ENCODE data around the gene SLC12A5. TPM values are rescaled to one million over a fixed set of nuclear protein-coding genes. Genes with fewer than 3 reads are reported as not detected.
"Not testable (repeated sequence)": the region's sequence is repeated elsewhere in the genome, so short reads cannot be mapped to it uniquely, and the experiment has no call there.

Gene SLC12A5
- total and polyA plus RNA-seq, 2 donors (not counting 1 experiment from before 2014, with no cell fraction given) = 0.32 TPM; not detected in 1

- ATAC-seq (ENCODE audit: low read depth) (no peak), DNase-seq (no peak)
- TF ChIP-seq CTCF (IDR thresholded peaks at IDR 0.05) (no peak), EZH2 (IDR thresholded peaks at IDR 0.05; ENCODE audit: borderline replicate concordance, insufficient read depth, low read depth, low read length, poor library complexity, severe bottlenecking) (no peak)
- Histone ChIP-seq H3K4me3 (ENCODE audit: control extremely low read depth in 1 of 5, extremely low read depth in 1 of 5, insufficient read depth in 1 of 5, low read depth in 2 of 5, low read length in 4 of 5) (no peak overlapping the region), H2AFZ (ENCODE audit: insufficient read depth, low read depth, low read length, poor library complexity, severe bottlenecking) (no peak overlapping the region), H3K9me3 (ENCODE audit: control extremely low read depth in 1 of 3, control insufficient read depth in 2 of 3, insufficient read depth in 1 of 3, low read length in 2 of 3) (peaks cover 0 to 5% (median 0%) of the 10 kb centered on the region in 3 donors), H3K27ac (ENCODE audit: low read length in 2 of 2) (no peak overlapping the region), H3K4me1 (ENCODE audit: control insufficient read depth in 2 of 2, insufficient read depth in 2 of 2, low read length in 2 of 2) (peaks cover 20 to 28% of the 10 kb centered on the region in 2 donors), H3K4me2 (replicated peaks; ENCODE audit: low read depth, low read length, poor library complexity, severe bottlenecking) (no peak overlapping the region), H3K9ac (ENCODE audit: low read length) (no peak overlapping the region), H4K20me1 (ENCODE audit: control insufficient read depth, insufficient read depth, low read length, poor library complexity, severe bottlenecking) (no peaks in the 10 kb centered on the region), H3K27me3 (replicated peaks in 1 of 4; ENCODE audit: control extremely low read depth in 1 of 4, control insufficient read depth in 3 of 4, insufficient read depth in 4 of 4, low read length in 3 of 4) (peaks cover 0 to 18% (median 0%) of the 10 kb centered on the region in 4 experiments), H3K36me3 (replicated peaks in 1 of 2; ENCODE audit: control extremely low read depth in 1 of 2, control insufficient read depth in 1 of 2, extremely low read depth in 1 of 2, insufficient read depth in 2 of 2, low read length in 1 of 2) (no peaks in the 10 kb centered on the region), H3K79me2 (ENCODE audit: control insufficient read depth, insufficient read depth, low read length) (no peaks in the 10 kb centered on the region)
- POLR2A ChIA-PET = no interaction called here
- CTCF ChIA-PET = no interaction called here
- H3K27me3 Mint-ChIP-seq = peaks cover 10% of the 10 kb centered on the region
- peaks cover 29% of the 10 kb centered on the region for H3K4me1 Mint-ChIP-seq
- H3K4me3 Mint-ChIP-seq = no peak overlapping the region
- 67% methylated on average over 7 of the region's 9 CpGs for WGBS (ENCODE audit: insufficient coverage)
- no peak overlapping the region for H3K27ac Mint-ChIP-seq
- intact Hi-C loops (cut with micrococcal nuclease) = no loop called here
- H3K9me3 Mint-ChIP-seq (ENCODE audit: insufficient read depth) = no peaks in the 10 kb centered on the region
These were observed 34.1 kb upstream of the SLC12A5 start for GRCh38 chr20:45994761-45995493.

GRCh38 chr20:45995495-45996097 is 33.4 kb upstream of the SLC12A5 start:
- Mint-ChIP-seq H3K4me1 (peaks cover 36% of the 10 kb centered on the region), H3K27me3 (peaks cover 10% of the 10 kb centered on the region)
- 96% methylated on average over 4 of the region's 6 CpGs for WGBS (ENCODE audit: insufficient coverage)
- H2AFZ ChIP-seq (ENCODE audit: insufficient read depth, low read depth, low read length, poor library complexity, severe bottlenecking); POLR2A ChIA-PET; CTCF ChIA-PET; H3K9ac ChIP-seq (ENCODE audit: low read length); H3K79me2 ChIP-seq (ENCODE audit: control insufficient read depth, insufficient read depth, low read length); H3K4me2 ChIP-seq (replicated peaks; ENCODE audit: low read depth, low read length, poor library complexity, severe bottlenecking); H3K9me3 Mint-ChIP-seq (ENCODE audit: insufficient read depth); ATAC-seq (ENCODE audit: low read depth); H3K27ac ChIP-seq (ENCODE audit: low read length in 2 of 2); H3K27ac Mint-ChIP-seq; DNase-seq; H3K9me3 ChIP-seq (ENCODE audit: control extremely low read depth in 1 of 3, control insufficient read depth in 2 of 3, insufficient read depth in 1 of 3, low read length in 2 of 3); H3K4me3 Mint-ChIP-seq; H4K20me1 ChIP-seq (ENCODE audit: control insufficient read depth, insufficient read depth, low read length, poor library complexity, severe bottlenecking); H3K36me3 ChIP-seq (replicated peaks in 1 of 2; ENCODE audit: control extremely low read depth in 1 of 2, control insufficient read depth in 1 of 2, extremely low read depth in 1 of 2, insufficient read depth in 2 of 2, low read length in 1 of 2); intact Hi-C loops (cut with micrococcal nuclease); H3K4me3 ChIP-seq (ENCODE audit: control extremely low read depth in 1 of 5, extremely low read depth in 1 of 5, insufficient read depth in 1 of 5, low read depth in 2 of 5, low read length in 4 of 5): not testable (repeated sequence)
- H3K27me3 ChIP-seq (replicated peaks in 1 of 4; ENCODE audit: control extremely low read depth in 1 of 4, control insufficient read depth in 3 of 4, insufficient read depth in 4 of 4, low read length in 3 of 4) = peaks cover 0 to 18% (median 0%) of the 10 kb centered on the region in 4 experiments
- H3K4me1 ChIP-seq (ENCODE audit: control insufficient read depth in 2 of 2, insufficient read depth in 2 of 2, low read length in 2 of 2) = peaks cover 27 to 34% of the 10 kb centered on the region in 2 donors
